SU-DHL-6 (cell line): ENCODE results near the gene LYZL6.

Experiments used
- H2AFZ ChIP-seq: fragments of 200-600 bp; sonication (generic); 2 replicates; pipeline ENCODE4 v1.6.1; 2014; ENCODE audit warnings: low read depth, mild to moderate bottlenecking, moderate library complexity, mixed read lengths, antibody characterized with exemption, low read length; ENCODE audit not compliant: severe bottlenecking
- H3F3A ChIP-seq: fragments of 200-600 bp; shearing (Covaris generic); 2 replicates; pipeline ENCODE4 v1.6.0; 2016; ENCODE audit warnings: antibody characterized with exemption, mild to moderate bottlenecking; ENCODE audit not compliant: insufficient read depth
- H3K27ac ChIP-seq: fragments of 200-600 bp; sonication (generic); 2 replicates; pipeline ENCODE4 v1.5.1; 2016; ENCODE audit warnings: low read depth, mild to moderate bottlenecking, low read length, moderate library complexity, mixed read lengths
- H3K27me3 ChIP-seq: fragments of 200-600 bp; sonication (generic), shearing (Covaris generic); 2 replicates; pipeline ENCODE4 v1.6.0; 2014; ENCODE audit warnings: mild to moderate bottlenecking, low read length
- H3K36me3 ChIP-seq: fragments of 200-600 bp; sonication (generic); 2 replicates; pipeline ENCODE4 v1.6.1; 2014; ENCODE audit warnings: mild to moderate bottlenecking, low read length, mixed read lengths
- H3K4me2 ChIP-seq: fragments of 300-600, 200-600 bp; shearing (Covaris generic), sonication (generic); 2 replicates; pipeline ENCODE4 v1.6.0; 2014; ENCODE audit warnings: low read length, low read depth, mild to moderate bottlenecking; ENCODE audit not compliant: poor library complexity, severe bottlenecking
- H3K4me3 ChIP-seq: fragments of 200-600 bp; sonication (generic); 2 replicates; pipeline ENCODE4 v1.5.1; 2014; ENCODE audit warnings: antibody characterized with exemption, low read length, mild to moderate bottlenecking, mixed read lengths; ENCODE audit not compliant: insufficient read depth, poor library complexity, severe bottlenecking
- H3K79me2 ChIP-seq: fragments of 200-600 bp; sonication (generic); 2 replicates; pipeline ENCODE4 v1.6.1; 2014; ENCODE audit warnings: mild to moderate bottlenecking, low read length, moderate library complexity; ENCODE audit not compliant: insufficient read depth
- H3K9ac ChIP-seq: fragments of 200-600 bp; sonication (generic); 2 replicates; pipeline ENCODE4 v1.7.0; 2014; ENCODE audit warnings: mild to moderate bottlenecking, low read length
- H3K9me2 ChIP-seq: fragments of 200-600 bp; sonication (generic); replicated peaks from 2 replicates; pipeline ENCODE4 v1.6.1; 2014; ENCODE audit warnings: low read length; ENCODE audit not compliant: insufficient read depth
- H3K9me3 ChIP-seq: fragments of 200-600 bp; sonication (generic); 2 replicates; pipeline ENCODE4 v1.6.1; 2014; ENCODE audit warnings: low read length, mixed read lengths; ENCODE audit not compliant: insufficient read depth
- H4K20me1 ChIP-seq: fragments of 200-600 bp; sonication (generic); 2 replicates; pipeline ENCODE4 v1.6.1; 2014; ENCODE audit warnings: low read depth, mild to moderate bottlenecking, antibody characterized with exemption, low read length, moderate library complexity, mixed read lengths
- EZH2phosphoT487 ChIP-seq: fragments of 200-600 bp; sonication (generic), shearing (Covaris generic); conservative IDR thresholded peaks from 2 replicates; pipeline ENCODE4 v1.6.1; 2018; ENCODE audit warnings: mild to moderate bottlenecking, antibody characterized with exemption, low read length, moderate library complexity, mixed read lengths
- TF ChIP-seq, protein P1 (sequence below): fragments of 200-600 bp; sonication (generic); IDR thresholded peaks from one replicate; pipeline ENCODE4 v1.5.1; 2017; ENCODE audit warnings: antibody characterized with exemption, mild to moderate bottlenecking, low read length, moderate library complexity; ENCODE audit not compliant: insufficient read depth, poor library complexity, severe bottlenecking

Gene LYZL6

DNA sequence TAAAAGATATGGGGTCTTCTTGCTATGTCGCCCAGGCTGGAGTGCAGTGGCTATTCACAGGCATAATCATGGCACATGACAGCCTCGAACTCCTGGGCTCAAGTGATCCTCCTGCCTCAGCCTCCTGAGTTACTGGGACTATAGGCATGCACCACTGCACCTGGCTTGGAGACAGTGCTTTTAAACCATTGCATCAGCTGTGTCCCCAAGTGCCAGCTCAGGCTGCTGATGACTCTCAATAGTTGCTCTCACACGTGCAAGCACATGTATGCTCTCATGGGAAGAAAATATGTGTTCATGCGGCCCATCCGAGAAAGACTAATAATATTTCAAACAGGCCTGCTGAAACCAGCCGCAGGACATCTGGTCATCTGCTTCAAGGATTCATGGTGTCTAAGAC lies 29.0 kb upstream of the LYZL6 start:
- Histone ChIP-seq H3K9me2 (no peaks in the 10 kb centered on the region), H3K9me3 (no peaks in the 10 kb centered on the region), H4K20me1 (no peaks in the 10 kb centered on the region), H3K9ac (no peak overlapping the region), H3K36me3 (no peaks in the 10 kb centered on the region), H3K4me2 (no peak overlapping the region), H3K4me3 (no peak overlapping the region), H3K27ac (no peak overlapping the region), H3K27me3 (no peaks in the 10 kb centered on the region), H3F3A (no peaks in the 10 kb centered on the region), H3K79me2 (no peaks in the 10 kb centered on the region), H2AFZ (no peak overlapping the region)
- TF ChIP-seq, protein P1, sequence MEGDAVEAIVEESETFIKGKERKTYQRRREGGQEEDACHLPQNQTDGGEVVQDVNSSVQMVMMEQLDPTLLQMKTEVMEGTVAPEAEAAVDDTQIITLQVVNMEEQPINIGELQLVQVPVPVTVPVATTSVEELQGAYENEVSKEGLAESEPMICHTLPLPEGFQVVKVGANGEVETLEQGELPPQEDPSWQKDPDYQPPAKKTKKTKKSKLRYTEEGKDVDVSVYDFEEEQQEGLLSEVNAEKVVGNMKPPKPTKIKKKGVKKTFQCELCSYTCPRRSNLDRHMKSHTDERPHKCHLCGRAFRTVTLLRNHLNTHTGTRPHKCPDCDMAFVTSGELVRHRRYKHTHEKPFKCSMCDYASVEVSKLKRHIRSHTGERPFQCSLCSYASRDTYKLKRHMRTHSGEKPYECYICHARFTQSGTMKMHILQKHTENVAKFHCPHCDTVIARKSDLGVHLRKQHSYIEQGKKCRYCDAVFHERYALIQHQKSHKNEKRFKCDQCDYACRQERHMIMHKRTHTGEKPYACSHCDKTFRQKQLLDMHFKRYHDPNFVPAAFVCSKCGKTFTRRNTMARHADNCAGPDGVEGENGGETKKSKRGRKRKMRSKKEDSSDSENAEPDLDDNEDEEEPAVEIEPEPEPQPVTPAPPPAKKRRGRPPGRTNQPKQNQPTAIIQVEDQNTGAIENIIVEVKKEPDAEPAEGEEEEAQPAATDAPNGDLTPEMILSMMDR: no peak
- TF ChIP-seq EZH2phosphoT487: no peak

DNA sequence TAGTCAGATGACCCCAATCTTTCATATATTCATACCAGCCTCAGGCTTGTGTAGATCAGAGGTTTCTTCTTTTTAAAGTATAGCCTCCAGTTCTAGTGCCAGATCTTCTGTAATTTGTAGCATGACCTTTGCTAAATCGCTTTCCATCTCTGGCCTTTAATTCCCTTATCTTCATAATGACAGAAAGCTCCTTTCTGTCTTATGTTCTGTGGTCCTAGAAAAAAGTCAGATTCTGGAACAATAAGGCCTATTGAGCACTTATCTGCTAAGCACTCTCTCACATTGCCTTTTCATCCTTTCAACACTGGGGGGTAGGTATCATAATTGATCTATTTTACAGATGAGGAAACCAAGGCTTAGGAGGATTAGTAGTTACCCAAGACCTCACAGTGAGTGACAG lies 28.6 kb upstream of the LYZL6 start:
- no peak overlapping the region for H3K9ac ChIP-seq
- no peaks in the 10 kb centered on the region for H3K27me3 ChIP-seq
- H3K4me2 ChIP-seq: no peak overlapping the region
- H3K9me2 ChIP-seq: no peaks in the 10 kb centered on the region
- no peaks in the 10 kb centered on the region for H4K20me1 ChIP-seq
- H3K36me3 ChIP-seq: no peaks in the 10 kb centered on the region
- H3K79me2 ChIP-seq: no peaks in the 10 kb centered on the region
- no peaks in the 10 kb centered on the region for H3F3A ChIP-seq
- no peak overlapping the region for H3K27ac ChIP-seq
- TF ChIP-seq, protein P1: no peak
- no peak for TF ChIP-seq EZH2phosphoT487
- no peak overlapping the region for H3K4me3 ChIP-seq
- no peak overlapping the region for H2AFZ ChIP-seq
- no peaks in the 10 kb centered on the region for H3K9me3 ChIP-seq

GRCh38 chr17:35969558-35970380 lies 26.3 kb upstream of the LYZL6 start:
- no peaks in the 10 kb centered on the region for H4K20me1 ChIP-seq
- H3K27ac ChIP-seq: no peak overlapping the region
- H2AFZ ChIP-seq: no peak overlapping the region
- TF ChIP-seq, protein P1: peak; percentile 76
- TF ChIP-seq EZH2phosphoT487: no peak
- H3K9me3 ChIP-seq: no peaks in the 10 kb centered on the region
- no peaks in the 10 kb centered on the region for H3K9me2 ChIP-seq
- H3K79me2 ChIP-seq: no peaks in the 10 kb centered on the region
- H3K27me3 ChIP-seq: no peaks in the 10 kb centered on the region
- H3K9ac ChIP-seq: no peak overlapping the region
- H3K4me3 ChIP-seq: no peak overlapping the region
- no peaks in the 10 kb centered on the region for H3F3A ChIP-seq
- H3K4me2 ChIP-seq: no peak overlapping the region
- H3K36me3 ChIP-seq: no peaks in the 10 kb centered on the region
